IPS-20b (cell line): Measurements from ENCODE around the gene KMT2C.
"Not testable (repeated sequence)": the region's sequence is repeated elsewhere in the genome, so short reads cannot be mapped to it uniquely, and the experiment has no call there.

Experiments used
- H3K27ac ChIP-seq: one replicate; pipeline ENCODE4 v1.5.1; 2013; ENCODE audit warnings: low read length
- H3K27me3 ChIP-seq: 2 replicates; pipeline ENCODE4 v1.6.1; 2013; ENCODE audit warnings: mild to moderate bottlenecking, low read length, inconsistent platforms; ENCODE audit not compliant: insufficient read depth
- H3K36me3 ChIP-seq: 2 replicates; pipeline ENCODE4 v1.6.1; 2013; ENCODE audit warnings: low read depth, mild to moderate bottlenecking, inconsistent platforms, low read length, moderate library complexity; ENCODE audit not compliant: insufficient read depth
- H3K4me1 ChIP-seq: 2 replicates; pipeline ENCODE4 v1.6.1; 2013; ENCODE audit warnings: mild to moderate bottlenecking, control low read depth, inconsistent platforms, low read length, moderate library complexity; ENCODE audit not compliant: insufficient read depth
- H3K4me3 ChIP-seq: 2 replicates; pipeline ENCODE4 v1.5.1; 2013; ENCODE audit warnings: mild to moderate bottlenecking, low read length, inconsistent platforms
- H3K9ac ChIP-seq: 2 replicates; pipeline ENCODE4 v1.6.1; 2013; ENCODE audit warnings: low read depth, mild to moderate bottlenecking, inconsistent platforms, low read length, moderate library complexity
- H3K9me3 ChIP-seq: 2 replicates; pipeline ENCODE4 v1.6.1; 2013; ENCODE audit warnings: mild to moderate bottlenecking, low read depth, low read length, inconsistent platforms; ENCODE audit not compliant: insufficient read depth

Gene KMT2C

DNA sequence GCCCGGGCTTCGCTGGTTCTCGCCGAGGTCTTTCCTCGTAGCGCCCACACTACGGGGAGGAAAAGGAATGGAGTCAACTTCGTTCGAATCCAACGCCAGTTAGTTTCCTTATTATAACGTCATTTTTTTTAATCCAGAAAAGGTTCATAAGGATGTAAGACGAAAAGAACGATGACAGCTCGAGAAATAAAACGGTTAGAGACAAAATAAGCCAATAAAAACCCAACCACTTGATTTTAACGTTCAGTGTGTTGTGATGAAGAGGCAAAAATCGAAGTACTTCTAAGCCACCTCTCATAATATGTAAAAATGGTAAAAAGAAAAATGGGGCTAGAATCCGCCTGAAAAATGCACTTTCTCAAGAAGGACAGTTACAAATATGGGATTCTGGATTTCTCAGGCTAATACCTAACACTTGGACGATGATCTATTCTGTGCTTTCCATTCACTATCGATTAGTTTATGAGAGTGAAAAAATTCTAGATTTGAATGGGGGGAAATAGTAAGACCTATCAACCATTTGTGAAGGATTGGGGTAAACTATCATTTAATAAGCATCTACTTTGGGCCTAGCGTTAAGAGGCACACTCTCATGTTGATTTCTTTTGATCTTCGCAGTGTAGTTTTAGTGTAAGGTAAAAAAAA, 1.2 kb upstream of the KMT2C start:
- peaks cover 24% of the 10 kb centered on the region for H3K27me3 ChIP-seq
- H3K27ac ChIP-seq, result not testable (repeated sequence)

DNA sequence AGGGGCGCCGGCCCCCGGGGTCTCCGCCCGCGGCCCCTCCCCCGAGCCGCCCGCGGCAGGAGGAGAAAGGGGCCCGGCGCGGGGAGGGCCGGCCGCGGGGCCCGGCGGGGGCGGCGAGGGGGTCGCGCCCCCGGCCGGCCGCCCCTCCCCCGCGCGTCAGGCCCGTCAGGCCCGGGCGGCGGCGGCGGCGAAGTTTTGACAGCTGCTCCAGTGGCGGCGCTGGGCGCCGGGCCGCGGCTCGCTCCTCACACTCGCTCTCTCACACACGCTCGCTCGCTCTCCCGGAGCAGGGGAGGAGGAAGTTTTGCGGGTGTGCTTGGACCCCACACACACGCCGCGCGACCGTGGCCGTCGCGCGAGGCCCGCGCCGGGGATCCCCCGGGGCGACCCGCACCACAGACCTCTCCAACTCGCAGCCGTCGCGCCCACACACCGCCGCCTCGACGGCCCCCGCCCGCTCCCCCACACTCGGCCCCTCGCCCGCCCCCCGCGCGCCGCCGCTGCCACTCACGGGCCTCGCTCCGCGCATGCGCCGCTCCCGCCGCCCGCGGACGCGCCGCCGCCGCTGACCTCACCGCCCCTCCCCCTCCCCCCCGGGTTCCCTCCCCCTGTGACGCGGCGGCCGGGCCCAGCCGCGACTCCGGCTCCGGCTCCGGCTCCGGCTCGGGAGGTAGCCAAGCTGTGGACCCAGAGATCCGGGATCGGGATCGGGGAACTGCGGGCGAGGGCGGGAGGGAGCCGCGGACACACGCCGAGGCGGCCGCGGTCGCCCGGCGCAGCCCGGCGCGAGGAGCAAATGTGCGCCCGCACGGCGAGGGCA, 518 bp upstream of the KMT2C start:
- Histone ChIP-seq H3K27ac (no peak overlapping the region), H3K9me3 (no peaks in the 10 kb centered on the region), H3K9ac (peak overlapping the region; percentile 69; the same call in 1 of the 2 replicates), H3K4me3 (peak overlapping the region; percentile 81), H3K27me3 (peaks cover 24% of the 10 kb centered on the region), H3K36me3 (no peaks in the 10 kb centered on the region), H3K4me1 (peaks cover 5% of the 10 kb centered on the region; the same call in 1 of the 2 replicates)

More for the DNA sequence above, 1.2 kb upstream of the KMT2C start:
- not testable (repeated sequence) for H3K36me3 ChIP-seq, H3K4me1 ChIP-seq, H3K9me3 ChIP-seq
- Histone ChIP-seq H3K9ac (peak overlapping the region; percentile 69; the same call in 1 of the 2 replicates), H3K4me3 (peak overlapping the region; percentile 81)

DNA sequence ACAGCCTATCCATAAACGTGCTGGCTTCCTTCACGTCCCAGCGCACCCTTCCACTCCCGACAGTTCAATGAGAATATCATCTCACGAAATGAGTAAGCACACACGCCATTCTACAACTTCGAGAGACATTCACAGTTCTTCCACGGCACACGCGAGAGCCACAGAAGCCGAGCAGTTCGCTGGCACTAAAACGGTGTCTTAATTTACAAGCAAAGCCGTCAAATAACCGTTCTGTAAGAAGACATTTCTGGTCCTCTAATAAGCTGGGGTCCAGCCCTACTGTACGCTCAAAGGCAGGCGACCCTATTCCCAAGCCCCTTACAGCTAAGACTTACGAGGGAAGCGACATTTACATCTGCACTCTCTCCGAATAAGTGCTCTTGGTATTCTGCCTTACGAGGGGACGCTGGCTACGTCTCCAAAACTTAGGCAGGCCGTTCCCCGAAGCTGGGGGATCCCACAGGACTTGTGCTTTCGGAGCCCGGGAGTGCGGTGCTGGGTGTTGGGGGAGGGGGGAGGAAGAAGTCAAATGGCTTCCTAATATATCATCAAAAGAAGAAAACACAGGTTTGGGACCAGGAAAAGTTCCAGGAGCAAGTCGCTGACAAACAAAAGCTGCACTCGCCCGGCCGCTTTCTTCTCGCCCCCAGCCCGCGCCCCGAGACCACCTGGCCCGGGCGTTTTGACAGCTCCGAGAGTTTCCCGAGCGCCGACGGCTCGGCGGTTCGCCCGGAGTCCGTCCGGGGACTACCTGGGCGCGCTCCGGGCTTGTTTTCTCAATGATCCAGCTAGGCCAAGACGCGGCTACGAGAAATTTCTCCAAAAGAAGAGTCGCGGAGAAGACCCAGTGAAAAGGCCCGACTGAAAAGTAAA, 1.1 kb downstream of the KMT2C start:
- H3K27ac ChIP-seq, H3K4me1 ChIP-seq, H3K9me3 ChIP-seq, H3K36me3 ChIP-seq: not testable (repeated sequence)
- Histone ChIP-seq H3K9ac (peak overlapping the region; percentile 57; the same call in 1 of the 2 replicates), H3K27me3 (peaks cover 24% of the 10 kb centered on the region), H3K4me3 (peak overlapping the region; percentile 81)

DNA sequence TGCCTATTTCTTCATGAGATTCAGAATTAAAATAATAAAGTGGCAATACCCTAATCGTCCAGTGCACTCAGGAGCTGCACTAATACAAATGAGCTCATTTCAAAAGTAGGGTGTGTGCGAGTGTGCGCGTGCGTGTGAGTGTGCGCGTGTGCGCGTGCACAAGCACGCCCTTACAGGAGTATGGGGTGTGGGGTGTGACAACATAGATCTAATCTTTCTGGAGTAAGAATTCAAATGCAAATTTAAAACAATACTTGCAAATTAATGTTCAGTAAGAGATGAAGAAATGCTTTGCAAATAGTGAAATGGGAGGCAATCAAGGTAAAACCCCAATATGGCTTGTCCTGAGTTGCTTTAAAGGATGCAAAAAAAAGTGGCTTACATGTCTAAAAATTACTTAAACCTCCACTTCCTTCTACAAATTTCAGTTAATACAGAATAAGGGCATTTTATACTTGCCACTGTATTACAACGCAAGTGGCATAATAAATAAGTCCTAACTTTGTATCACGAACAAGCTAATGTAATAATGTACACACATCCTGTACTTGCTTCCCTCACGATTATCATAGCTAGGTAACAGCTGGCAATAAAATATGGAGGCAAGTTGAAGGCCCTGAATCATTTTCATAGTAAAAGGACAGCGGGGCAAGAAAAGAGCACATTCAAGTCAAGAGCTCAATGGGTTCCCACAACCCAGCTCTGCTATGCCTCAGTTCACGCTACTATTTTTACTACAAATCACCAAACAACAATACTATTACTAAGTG, 1.9 kb downstream of the KMT2C start:
- Histone ChIP-seq H3K27me3 (peaks cover 24% of the 10 kb centered on the region), H3K4me3 (peak overlapping the region; percentile 81), H3K9ac (peak overlapping the region; percentile 57; the same call in 1 of the 2 replicates)
- not testable (repeated sequence) for H3K36me3 ChIP-seq, H3K9me3 ChIP-seq, H3K4me1 ChIP-seq, H3K27ac ChIP-seq

DNA sequence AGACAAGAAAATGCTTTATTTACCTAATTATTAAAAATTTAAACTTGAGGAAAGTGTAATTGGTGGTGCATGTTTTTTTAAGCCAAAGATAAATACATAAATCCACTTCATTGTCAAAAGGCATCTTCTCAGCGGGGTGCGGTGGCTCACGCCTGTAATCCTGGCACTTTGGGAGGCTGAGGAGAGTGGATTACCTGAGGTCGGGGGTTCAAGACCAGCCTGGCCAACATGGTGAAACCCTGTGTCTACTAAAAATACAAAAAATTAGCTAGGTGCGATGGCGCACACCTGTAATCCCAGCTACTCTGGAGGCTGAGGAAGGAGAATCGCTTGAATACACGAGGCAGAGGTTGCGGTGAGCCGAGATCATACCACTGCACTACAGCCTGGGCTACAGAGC, 3.1 kb downstream of the KMT2C start:
- not testable (repeated sequence) for H3K36me3 ChIP-seq, H3K9ac ChIP-seq, H3K9me3 ChIP-seq, H3K27ac ChIP-seq, H3K4me3 ChIP-seq
- H3K4me1 ChIP-seq, result peaks cover 16% of the 10 kb centered on the region; the same call in 1 of the 2 replicates
- H3K27me3 ChIP-seq, result peaks cover 18% of the 10 kb centered on the region

DNA sequence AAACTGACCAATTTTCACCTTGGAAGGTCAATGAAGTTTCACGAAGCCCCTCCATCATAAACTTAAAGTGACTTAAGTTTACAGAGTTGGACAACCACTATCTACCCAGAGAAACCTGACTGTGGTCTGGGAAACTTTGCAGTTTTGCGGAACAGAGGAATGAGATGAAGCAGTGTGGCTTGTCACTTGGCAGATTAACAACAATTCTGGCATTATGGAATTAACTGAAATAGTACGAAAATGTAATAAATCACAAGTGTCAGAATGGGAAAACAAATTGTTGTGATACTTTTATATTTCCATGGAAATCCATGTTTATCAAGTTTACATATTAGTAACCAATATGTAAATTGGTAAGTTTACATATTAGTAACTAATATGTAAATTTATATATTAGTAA, 4.9 kb downstream of the KMT2C start:
- H3K9ac ChIP-seq, result no peak overlapping the region
- no peaks in the 10 kb centered on the region for H3K9me3 ChIP-seq
- peaks cover 9% of the 10 kb centered on the region; the same call in 1 of the 2 replicates for H3K27me3 ChIP-seq
- peaks cover 20% of the 10 kb centered on the region; the same call in 1 of the 2 replicates for H3K4me1 ChIP-seq
- H3K27ac ChIP-seq, result no peak overlapping the region
- H3K36me3 ChIP-seq, result no peaks in the 10 kb centered on the region
- H3K4me3 ChIP-seq, result no peak overlapping the region

DNA sequence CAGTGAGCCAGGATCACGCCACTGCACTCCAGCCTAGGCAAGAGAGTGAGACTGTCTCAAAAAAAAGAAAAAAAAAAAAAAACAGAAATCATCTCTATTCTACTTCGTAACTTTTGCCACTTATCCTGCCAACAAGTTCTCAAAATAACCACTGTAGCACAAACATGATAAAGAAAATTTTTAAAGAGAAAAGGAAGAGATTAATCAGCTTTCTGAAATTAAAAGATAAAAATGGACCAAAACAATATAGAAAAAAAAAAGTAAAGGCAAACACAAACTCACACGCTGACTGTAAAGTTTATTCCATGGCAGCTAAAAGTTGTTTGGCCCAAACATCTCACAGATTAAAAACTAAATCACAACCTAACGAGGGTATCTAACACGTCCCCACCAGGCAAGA, 5.7 kb downstream of the KMT2C start:
- H3K4me1 ChIP-seq, result peaks cover 24% of the 10 kb centered on the region; the same call in 1 of the 2 replicates
- H3K27ac ChIP-seq, H3K36me3 ChIP-seq, H3K9me3 ChIP-seq, H3K9ac ChIP-seq, H3K27me3 ChIP-seq, H3K4me3 ChIP-seq: not testable (repeated sequence)

DNA sequence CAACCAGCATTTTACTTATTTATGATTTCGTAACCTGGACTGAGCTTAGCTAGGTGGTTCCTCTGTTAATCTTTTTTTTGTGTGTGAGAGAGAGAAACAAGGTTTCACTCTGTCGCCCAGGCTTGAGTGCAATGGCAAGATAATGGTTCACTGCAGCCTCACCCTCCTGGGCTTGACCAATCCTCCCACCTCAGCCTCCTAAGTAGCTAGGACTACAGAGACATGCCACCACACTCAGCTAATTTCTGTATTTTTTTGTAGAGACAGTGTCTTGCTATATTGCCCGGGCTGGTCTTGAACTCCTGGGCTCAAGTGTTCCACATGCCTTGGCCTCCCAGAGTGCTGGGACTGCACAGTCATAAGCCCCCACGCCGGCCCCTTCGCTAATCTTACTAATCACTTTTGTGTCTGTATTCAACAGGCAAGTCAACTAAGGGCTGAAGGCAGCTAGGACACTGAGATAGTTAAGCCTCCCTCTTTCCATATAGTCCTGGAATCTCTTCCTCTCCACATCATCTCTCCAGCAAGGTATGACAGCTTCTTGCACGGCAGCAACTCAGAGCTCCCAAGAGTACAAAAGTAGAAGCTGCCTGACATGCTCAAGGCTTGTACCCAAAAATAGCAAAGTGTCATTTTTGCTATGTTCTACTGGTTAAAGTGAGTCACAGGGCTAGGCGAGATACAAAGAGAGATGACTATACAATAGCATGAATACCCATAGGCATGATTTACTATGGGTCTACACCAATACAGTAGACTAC, 11.3 kb downstream of the KMT2C start:
- H3K27ac ChIP-seq, result no peak overlapping the region
- H3K4me1 ChIP-seq, result peaks cover 19% of the 10 kb centered on the region; the same call in 1 of the 2 replicates
- no peak overlapping the region for H3K9ac ChIP-seq
- H3K27me3 ChIP-seq, result no peaks in the 10 kb centered on the region
- H3K4me3 ChIP-seq, result no peak overlapping the region
- peaks cover 3% of the 10 kb centered on the region; the same call in 1 of the 2 replicates for H3K9me3 ChIP-seq
- H3K36me3 ChIP-seq, result no peaks in the 10 kb centered on the region; the same call in 1 of the 2 replicates

DNA sequence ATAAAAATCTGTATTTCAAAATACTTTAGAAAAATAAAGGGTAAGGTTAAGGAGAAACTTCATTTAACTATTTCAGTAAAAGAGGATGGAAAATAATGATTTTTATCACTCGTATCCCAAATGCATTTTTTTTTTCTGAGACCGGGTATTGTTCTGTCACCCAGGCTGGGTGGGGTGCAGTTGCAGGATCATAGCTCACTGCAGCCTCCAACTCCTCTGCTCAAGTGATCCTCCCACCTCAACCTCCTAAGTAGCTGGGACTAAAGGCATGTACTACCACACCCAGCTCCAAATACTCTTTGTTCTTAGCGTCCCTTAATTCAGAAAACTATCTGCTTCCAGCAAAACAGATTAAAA, 11.8 kb downstream of the KMT2C start:
- H3K36me3 ChIP-seq, result no peaks in the 10 kb centered on the region; the same call in 1 of the 2 replicates
- H3K27me3 ChIP-seq, result no peaks in the 10 kb centered on the region
- H3K4me1 ChIP-seq, result peaks cover 16% of the 10 kb centered on the region; the same call in 1 of the 2 replicates
- H3K9ac ChIP-seq, result no peak overlapping the region
- H3K4me3 ChIP-seq, result no peak overlapping the region
- H3K9me3 ChIP-seq, result peaks cover 3% of the 10 kb centered on the region; the same call in 1 of the 2 replicates
- H3K27ac ChIP-seq, result no peak overlapping the region

DNA sequence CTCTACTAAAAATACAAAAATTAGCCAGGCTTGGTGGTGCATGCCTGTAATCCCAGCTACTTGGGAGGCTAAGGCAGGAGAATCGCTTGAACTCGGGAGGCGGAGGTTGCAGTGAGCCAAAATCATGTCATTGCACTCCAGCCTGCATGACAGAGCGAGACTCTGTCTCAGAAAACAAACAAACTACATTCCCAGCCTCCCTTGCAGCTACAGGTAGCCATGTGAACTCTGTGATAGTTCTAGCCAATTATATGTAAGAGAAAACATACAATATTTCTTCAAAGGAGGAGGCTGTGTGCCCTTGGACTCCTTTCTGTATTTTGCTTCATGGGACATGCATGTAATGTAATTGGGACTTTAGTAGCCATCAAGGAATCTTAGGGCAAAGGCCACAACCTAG, 12.6 kb downstream of the KMT2C start:
- not testable (repeated sequence) for H3K27ac ChIP-seq, H3K27me3 ChIP-seq, H3K4me3 ChIP-seq, H3K9me3 ChIP-seq, H3K9ac ChIP-seq, H3K36me3 ChIP-seq
- peaks cover 10% of the 10 kb centered on the region; the same call in 1 of the 2 replicates for H3K4me1 ChIP-seq
